Measurements from ENCODE around the gene EPB41L2.
"Not testable (repeated sequence)": the region's sequence is repeated elsewhere in the genome, so short reads cannot be mapped to it uniquely, and the experiment has no call there.

The EPB41L2 gene

GRCh38 chr6:130937942-130938604 is 125.0 kb downstream of the EPB41L2 start:
- DNase-seq = no peak

- no peak for DNase-seq
Measured at GRCh38 chr6:130936933-130937332, 126.1 kb downstream of the EPB41L2 start.

GRCh38 chr6:130935978-130936377 is 127.1 kb downstream of the EPB41L2 start:
- peak; percentile 58 for DNase-seq

- no peak for DNase-seq
Measured at GRCh38 chr6:130934848-130935585, 128.0 kb downstream of the EPB41L2 start.

GRCh38 chr6:130933712-130934200 is 129.3 kb downstream of the EPB41L2 start:
- peak; percentile 58 for DNase-seq

GRCh38 chr6:130932921-130933320 is 130.1 kb downstream of the EPB41L2 start:
- DNase-seq = no peak

GRCh38 chr6:130932438-130932837 is 130.6 kb downstream of the EPB41L2 start:
- no peak for DNase-seq

- no peak for DNase-seq
Measured at GRCh38 chr6:130931683-130932082, 131.4 kb downstream of the EPB41L2 start.

GRCh38 chr6:130929036-130929678 is 133.9 kb downstream of the EPB41L2 start:
- DNase-seq = peak; percentile 29

- no peak for DNase-seq
Measured at GRCh38 chr6:130928158-130928912, 134.7 kb downstream of the EPB41L2 start.

GRCh38 chr6:130927305-130927704 is 135.7 kb downstream of the EPB41L2 start:
- no peak for DNase-seq

GRCh38 chr6:130923350-130923749 is 139.7 kb downstream of the EPB41L2 start:
- no peak for DNase-seq

- no peak for DNase-seq
Measured at GRCh38 chr6:130922922-130923321, 140.1 kb downstream of the EPB41L2 start.

GRCh38 chr6:130920969-130921368 is 142.1 kb downstream of the EPB41L2 start:
- DNase-seq = no peak

- DNase-seq = no peak
Measured at GRCh38 chr6:130918171-130918570, 144.9 kb downstream of the EPB41L2 start.

- DNase-seq = not testable (repeated sequence)
Measured at GRCh38 chr6:130915606-130916005, 147.4 kb downstream of the EPB41L2 start.

- DNase-seq = no peak
Measured at GRCh38 chr6:130913120-130913519, 149.9 kb downstream of the EPB41L2 start.

- peak; percentile 39 for DNase-seq
Measured at GRCh38 chr6:130912434-130912833, 150.6 kb downstream of the EPB41L2 start.

GRCh38 chr6:130908958-130909357 is 154.1 kb downstream of the EPB41L2 start:
- DNase-seq = no peak

- no peak for DNase-seq
Measured at GRCh38 chr6:130908188-130908587, 154.9 kb downstream of the EPB41L2 start.

- no peak for DNase-seq
Measured at GRCh38 chr6:130907687-130908086, 155.4 kb downstream of the EPB41L2 start.

- no peak for DNase-seq
Measured at GRCh38 chr6:130906736-130907381, 156.2 kb downstream of the EPB41L2 start.

Measured in eye (tissue), 1 donor.